Panc1 (cell line): ENCODE results near the gene C16orf74. TPM values are rescaled to one million over a fixed set of nuclear protein-coding genes. Genes with fewer than 3 reads are reported as not detected.

Experiments used
- ATAC-seq: fragments of 200-7000 bp; cut with Tn5 transposase; 2 replicates; pipeline ENCODE4 v1.9.1; 2020; ENCODE audit warnings: mild to moderate bottlenecking, moderate library complexity
- BruUV-seq: library from RNA; stranded (reverse); fragments of 400-500 nt; replicated peaks from 2 replicates; lab custom pipeline; 2021; lab: Mats Ljungman, UMichigan
- CTCF ChIA-PET: fragments of 300-600 bp; sonication (Branson Sonifier 250); formaldehyde crosslinking; loops from one replicate; lab custom pipeline; 2022; ENCODE audit warnings: antibody characterized with exemption; lab: Charles Lee
- POLR2A ChIA-PET: fragments of 300-600 bp; sonication (Branson Sonifier 250); formaldehyde crosslinking; loops from one replicate; lab custom pipeline; 2022; ENCODE audit warnings: antibody characterized with exemption; lab: Charles Lee
- DNase-seq: peaks from one replicate; pipeline ENCODE4 v3.0.0-alpha.2; 2010; ENCODE audit warnings: low read depth, low spot score
- H3K27ac ChIP-seq: 2 replicates; pipeline ENCODE4 v1.5.1; 2011; ENCODE audit warnings: mild to moderate bottlenecking, low read length, inconsistent platforms
- H3K27me3 ChIP-seq: fragments of 200-500 bp; sonication (Bioruptor generic); 2 replicates; pipeline ENCODE4 v1.6.0; 2014; ENCODE audit warnings: low read length, inconsistent platforms; ENCODE audit not compliant: control insufficient read depth, insufficient read depth
- H3K36me3 ChIP-seq: fragments of 200-500 bp; sonication (Bioruptor generic); 2 replicates; pipeline ENCODE4 v1.5.1; 2014; ENCODE audit warnings: inconsistent platforms, mild to moderate bottlenecking, low read length, moderate library complexity; ENCODE audit not compliant: control insufficient read depth, insufficient read depth
- H3K4me1 ChIP-seq: 2 replicates; pipeline ENCODE4 v1.5.1; 2011; ENCODE audit warnings: inconsistent platforms, mild to moderate bottlenecking, low read length, moderate library complexity; ENCODE audit not compliant: control insufficient read depth, insufficient read depth
- H3K4me3 ChIP-seq, 2 experiments: 2 replicates each; pipeline ENCODE4 v1.5.1; 2011 to 2012; ENCODE audit warnings: low read depth in 2 of 2, low read length in 2 of 2, mild to moderate bottlenecking in 2 of 2, inconsistent platforms in 1 of 2, moderate library complexity in 1 of 2
- H3K9me3 ChIP-seq: fragments of 200-500 bp; sonication (Bioruptor generic); 2 replicates; pipeline ENCODE4 v1.5.1; 2014; ENCODE audit warnings: low read depth, mild to moderate bottlenecking, inconsistent platforms, low read length, moderate library complexity; ENCODE audit not compliant: control insufficient read depth, insufficient read depth
- CTCF ChIP-seq: fragments of 450-650 bp; IDR thresholded peaks from 2 replicates; pipeline ENCODE4 v1.5.1; 2017; ENCODE audit warnings: mild to moderate bottlenecking
- POLR2AphosphoS5 ChIP-seq: IDR thresholded peaks from 2 replicates; pipeline ENCODE4 v1.6.1; 2012; ENCODE audit warnings: mild to moderate bottlenecking, low read depth, low read length, moderate library complexity
- REST ChIP-seq, 2 experiments: IDR thresholded peaks; 2 replicates each; pipeline ENCODE4 v1.6.1; 2011 to 2012; ENCODE audit warnings: low read depth in 2 of 2, control low read depth in 1 of 2, low read length in 1 of 2, mild to moderate bottlenecking in 1 of 2, moderate library complexity in 1 of 2; ENCODE audit not compliant: insufficient read depth in 1 of 2
- SIN3A ChIP-seq: IDR thresholded peaks from 2 replicates; pipeline ENCODE4 v1.6.1; 2012; ENCODE audit warnings: low read depth, mild to moderate bottlenecking, low read length, moderate library complexity, borderline replicate concordance; ENCODE audit not compliant: insufficient read depth
- TCF7L2 ChIP-seq: IDR thresholded peaks from 2 replicates; pipeline ENCODE4 v1.6.1; 2011; ENCODE audit warnings: mild to moderate bottlenecking, low read depth, low read length, inconsistent platforms
- in situ Hi-C: cut with HindIII; loops from 2 replicates; pipeline ENCODE4 v1.10.0; 2016; ENCODE audit warnings: low sequenced_read_pairs, low pct_unique_long_range_greater_than_20kb
- intact Hi-C: fragments of 100-400 bp; cut with micrococcal nuclease; formaldehyde crosslinking; loops from one replicate; pipeline ENCODE4 v1.10.0; 2022; ENCODE audit not compliant: unreplicated experiment
- total RNA-seq: library from RNA; stranded (reverse); gene quantifications from one replicate; pipeline ENCODE4 v1.2.1, GENCODE V29; 2021; ENCODE audit not compliant: unreplicated experiment

Gene C16orf74
- total RNA-seq, 1 experiment from 2014 or later, result 1.5 TPM

GRCh38 chr16:85706449-85707034 is 44.4 kb downstream of the C16orf74 start:
- H3K9me3 ChIP-seq, result no peaks in the 10 kb centered on the region
- no TSS peak for BruUV-seq
- H3K4me3 ChIP-seq, result no peak overlapping the region
- H3K36me3 ChIP-seq, result no peaks in the 10 kb centered on the region
- in situ Hi-C loops (no loop called here), intact Hi-C loops (no loop called here)
- DNase-seq, result no peak
- no peak for TF ChIP-seq REST (IDR thresholded peaks at IDR 0.05; ENCODE audit: insufficient read depth in 1 of 2, low read depth in 2 of 2, low read length in 1 of 2)
- no peak for TF ChIP-seq SIN3A
- no peak for TF ChIP-seq CTCF
- no peak for TF ChIP-seq POLR2AphosphoS5
- no peak for TF ChIP-seq TCF7L2
- ATAC-seq, result no peak
- POLR2A ChIA-PET, result no interaction called here
- no peaks in the 10 kb centered on the region for H3K4me1 ChIP-seq
- no peaks in the 10 kb centered on the region for H3K27me3 ChIP-seq
- H3K27ac ChIP-seq, result no peak overlapping the region
- CTCF ChIA-PET, result interaction anchor here (0.7 kb wide), 1 partner anchor 243 kb away, joined by 14 read pairs; no protein-coding TSS in a partner anchor

- no peaks in the 10 kb centered on the region for H3K9me3 ChIP-seq
- no TSS peak for BruUV-seq
- TF ChIP-seq TCF7L2 (no peak), SIN3A (no peak), REST (IDR thresholded peaks at IDR 0.05; ENCODE audit: insufficient read depth in 1 of 2, low read depth in 2 of 2, low read length in 1 of 2) (no peak), CTCF (no peak), POLR2AphosphoS5 (no peak)
- H3K36me3 ChIP-seq, result no peaks in the 10 kb centered on the region
- H3K4me1 ChIP-seq, result no peaks in the 10 kb centered on the region
- DNase-seq (no peak), ATAC-seq (peak; percentile 55; the same call in 1 of the 2 replicates)
- H3K27ac ChIP-seq, result no peak overlapping the region
- CTCF ChIA-PET, result no interaction called here
- intact Hi-C loops, result no loop called here
- H3K4me3 ChIP-seq, result no peak overlapping the region
- POLR2A ChIA-PET, result no interaction called here
- H3K27me3 ChIP-seq, result no peaks in the 10 kb centered on the region
- in situ Hi-C loops, result no loop called here
Observed at GRCh38 chr16:85704900-85705846, 45.7 kb downstream of the C16orf74 start.
